ENCODE results near the gene DTNBP1.

Gene DTNBP1

DNA sequence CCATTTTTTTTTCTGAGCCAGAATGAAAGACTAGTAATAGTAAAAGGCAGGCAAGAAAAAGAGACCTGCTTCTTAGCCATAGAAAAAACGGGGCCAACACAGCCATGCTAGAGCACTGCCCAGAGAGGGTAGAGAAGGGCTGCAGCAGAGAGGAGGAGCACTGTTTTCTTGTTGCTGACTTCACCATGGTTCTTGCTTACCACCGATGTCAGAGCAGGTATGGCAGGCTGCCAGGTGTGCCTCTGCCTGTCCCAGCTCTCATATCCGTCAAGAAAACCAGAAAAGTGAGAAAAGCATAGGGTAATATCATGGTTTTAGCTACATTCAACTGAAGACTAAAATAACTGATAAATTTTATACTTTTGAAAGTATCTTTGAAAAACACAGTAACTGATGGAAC is 60.7 kb downstream of the DTNBP1 start:
- DNase-seq (ENCODE audit: low spot score in 2 of 2), result no peak
- Mint-ChIP-seq H3K4me1 (peaks cover 11% of the 10 kb centered on the region), H3K27ac (no peak overlapping the region), H3K36me3 (peaks cover 20% of the 10 kb centered on the region), H3K4me3 (no peak overlapping the region), H3K9me3 (no peaks in the 10 kb centered on the region), H3K27me3 (no peaks in the 10 kb centered on the region)
- no peak for ATAC-seq (ENCODE audit: low read depth)

DNA sequence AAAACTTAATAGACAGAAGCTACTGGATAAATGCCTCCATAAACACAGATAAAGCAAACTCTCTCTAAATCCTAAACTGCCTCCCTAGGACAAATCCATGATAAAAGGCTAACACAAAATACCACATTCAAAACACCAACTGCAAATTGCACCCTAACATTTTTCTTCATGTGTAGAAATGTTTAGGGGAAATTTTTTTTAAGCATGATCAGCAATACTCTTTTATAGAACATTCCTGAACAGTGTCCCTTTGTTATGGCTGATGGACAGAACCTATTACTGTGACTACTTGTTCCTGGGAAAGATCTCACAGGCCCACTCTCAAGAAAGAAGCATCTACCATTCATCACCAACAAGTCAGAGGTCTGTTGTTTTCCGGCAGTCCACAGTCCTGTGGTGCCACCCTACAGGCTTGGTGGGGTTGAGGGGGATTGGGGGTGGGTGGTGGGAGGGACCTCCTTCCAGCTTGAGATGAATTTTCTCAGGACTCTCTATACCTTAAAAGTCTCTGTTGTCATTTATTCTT is 64.5 kb downstream of the DTNBP1 start:
- no peak for ATAC-seq (ENCODE audit: low read depth)
- H3K27me3 Mint-ChIP-seq, result no peaks in the 10 kb centered on the region
- peaks cover 24% of the 10 kb centered on the region for H3K36me3 Mint-ChIP-seq
- no peak overlapping the region for H3K27ac Mint-ChIP-seq
- no peaks in the 10 kb centered on the region for H3K9me3 Mint-ChIP-seq
- H3K4me1 Mint-ChIP-seq, result peaks cover 28% of the 10 kb centered on the region
- H3K4me3 Mint-ChIP-seq, result no peak overlapping the region
- DNase-seq (ENCODE audit: low spot score in 2 of 2), result no peak

DNA sequence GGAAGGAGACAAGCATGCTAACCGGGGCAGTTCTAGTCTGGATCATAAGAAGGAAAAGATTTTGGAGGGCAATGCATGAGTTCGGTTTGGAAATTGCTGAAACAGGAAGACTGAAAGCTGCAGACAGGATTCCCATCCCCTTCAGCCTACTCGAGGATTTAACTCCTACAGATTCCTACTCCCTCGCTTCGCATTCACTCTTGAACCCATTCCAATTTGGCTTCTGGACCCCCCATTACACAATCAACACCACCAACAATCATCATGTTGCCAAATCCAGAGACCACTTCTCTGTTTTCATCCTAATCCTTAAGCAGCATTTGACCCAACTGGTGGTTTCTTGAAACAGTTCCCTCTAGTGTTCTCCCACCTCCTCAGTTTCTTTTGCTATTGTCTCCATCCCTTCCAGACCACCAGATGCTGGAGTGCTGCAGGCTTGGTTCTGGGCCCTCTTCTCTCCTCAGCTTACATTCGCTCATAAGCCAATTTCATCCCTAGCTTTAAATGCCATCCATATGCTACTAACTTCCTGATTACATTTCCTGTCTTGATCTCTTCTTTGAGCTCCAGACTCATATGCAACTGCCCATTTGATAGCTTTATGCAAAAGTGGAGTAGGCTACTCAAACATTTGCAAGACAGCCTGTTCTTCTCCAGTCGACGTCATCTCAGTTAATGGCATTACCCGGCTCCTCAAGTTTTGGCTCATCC is 66.5 kb downstream of the DTNBP1 start:
- Mint-ChIP-seq H3K9me3 (no peaks in the 10 kb centered on the region), H3K4me3 (no peak overlapping the region), H3K4me1 (peaks cover 30% of the 10 kb centered on the region), H3K27me3 (no peaks in the 10 kb centered on the region), H3K27ac (no peak overlapping the region), H3K36me3 (peaks cover 26% of the 10 kb centered on the region)
- no peak for DNase-seq (ENCODE audit: low spot score in 2 of 2)
- no peak for ATAC-seq (ENCODE audit: low read depth)

DNA sequence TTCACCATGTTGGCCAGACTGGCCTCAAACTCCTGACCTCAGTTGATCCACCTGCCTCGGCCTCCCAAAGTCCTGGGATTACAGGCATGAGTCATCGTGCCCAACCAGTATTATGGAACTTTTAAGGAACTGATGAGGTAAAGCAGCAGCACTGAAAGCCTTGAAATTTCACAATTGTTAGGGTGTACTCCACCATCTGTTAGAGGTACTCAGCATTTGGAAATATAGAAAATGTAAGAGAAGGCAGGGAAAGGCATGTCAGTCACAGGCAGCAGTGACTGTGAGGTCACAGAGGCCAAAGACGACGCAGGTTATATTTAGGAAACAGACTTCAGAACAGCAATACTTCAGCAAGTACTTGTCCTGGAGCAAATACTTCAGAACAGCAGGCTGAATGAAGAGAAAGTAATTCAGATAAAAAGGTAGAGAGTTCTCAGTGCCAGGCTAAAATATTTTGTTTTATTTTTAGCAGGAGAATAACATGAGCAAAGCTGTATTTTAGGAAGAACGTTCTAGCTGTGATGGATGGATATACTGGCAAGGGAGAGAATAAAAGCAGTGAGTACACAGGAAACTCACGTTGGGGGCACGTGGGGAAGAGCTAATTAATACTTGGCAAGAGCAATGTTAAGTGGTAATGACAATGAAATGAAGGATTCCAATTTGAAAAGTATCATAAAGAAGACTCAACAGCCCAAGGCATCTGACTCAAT is 67.2 kb downstream of the DTNBP1 start:
- DNase-seq (ENCODE audit: low spot score in 2 of 2) (no peak), ATAC-seq (ENCODE audit: low read depth) (no peak)
- Mint-ChIP-seq H3K27me3 (no peaks in the 10 kb centered on the region), H3K27ac (no peak overlapping the region), H3K9me3 (no peaks in the 10 kb centered on the region), H3K4me3 (no peak overlapping the region), H3K4me1 (peaks cover 27% of the 10 kb centered on the region), H3K36me3 (peaks cover 23% of the 10 kb centered on the region)

DNA sequence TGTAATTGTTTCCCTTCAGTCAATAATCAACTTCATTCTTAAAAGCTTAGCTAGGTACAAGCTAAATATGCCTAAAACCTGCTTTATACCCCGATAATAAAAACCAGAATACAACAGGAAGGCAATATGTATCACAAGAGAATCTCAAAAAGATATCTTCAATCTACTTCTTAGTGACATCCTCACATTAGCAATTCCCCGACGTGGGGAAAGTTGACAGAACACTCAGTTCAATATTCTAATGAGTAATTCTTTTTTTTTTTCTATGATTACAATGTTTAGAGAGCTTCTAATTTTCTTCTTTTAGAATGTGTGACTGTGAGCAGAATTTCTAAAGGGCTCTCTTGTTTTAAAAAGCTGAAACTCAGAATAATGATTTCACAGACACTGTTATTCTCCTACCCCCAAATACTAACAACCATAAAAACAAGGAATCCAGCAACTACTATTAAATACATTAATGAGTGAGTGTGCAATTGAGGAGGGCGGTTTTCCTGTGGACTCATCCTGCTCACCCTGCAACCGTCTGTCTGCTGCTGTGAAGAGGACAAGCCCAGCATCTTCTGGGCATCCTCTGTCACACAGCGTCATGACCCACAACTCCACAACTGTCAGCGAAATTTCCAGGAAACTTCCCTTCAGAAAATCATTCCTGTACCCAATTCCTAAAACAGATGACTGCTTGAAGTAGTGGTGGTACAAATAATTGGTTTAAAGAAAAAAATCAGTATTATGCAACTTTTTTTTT is 68.1 kb downstream of the DTNBP1 start:
- Mint-ChIP-seq H3K4me3 (no peak overlapping the region), H3K36me3 (peaks cover 21% of the 10 kb centered on the region), H3K27ac (no peak overlapping the region), H3K9me3 (no peaks in the 10 kb centered on the region), H3K4me1 (peaks cover 26% of the 10 kb centered on the region), H3K27me3 (no peaks in the 10 kb centered on the region)
- DNase-seq (ENCODE audit: low spot score in 2 of 2) (no peak), ATAC-seq (ENCODE audit: low read depth) (no peak)

DNA sequence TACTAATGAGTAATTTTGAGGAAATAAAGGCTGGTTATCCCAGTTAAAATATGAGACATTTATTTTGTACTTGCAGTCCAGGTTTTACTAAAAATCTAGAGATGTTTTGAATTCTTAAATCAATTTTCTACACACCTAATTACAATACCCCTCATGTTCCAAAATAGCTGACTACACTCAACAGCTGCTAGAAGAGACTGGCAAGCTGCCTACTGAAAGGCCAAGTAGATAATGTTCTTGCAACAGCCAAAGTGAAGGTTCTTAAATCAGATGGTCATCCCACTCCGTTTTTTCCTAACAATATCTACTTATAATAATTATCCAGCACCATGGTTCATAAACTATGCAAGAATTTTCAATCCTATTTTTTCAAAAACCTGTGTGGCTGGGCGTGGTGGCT is 69.0 kb downstream of the DTNBP1 start:
- peaks cover 35% of the 10 kb centered on the region for H3K4me1 Mint-ChIP-seq
- peaks cover 27% of the 10 kb centered on the region for H3K36me3 Mint-ChIP-seq
- H3K27me3 Mint-ChIP-seq, result no peaks in the 10 kb centered on the region
- no peak for ATAC-seq (ENCODE audit: low read depth)
- H3K27ac Mint-ChIP-seq, result no peak overlapping the region
- H3K9me3 Mint-ChIP-seq, result no peaks in the 10 kb centered on the region
- no peak overlapping the region for H3K4me3 Mint-ChIP-seq
- DNase-seq (ENCODE audit: low spot score in 2 of 2), result no peak

DNA sequence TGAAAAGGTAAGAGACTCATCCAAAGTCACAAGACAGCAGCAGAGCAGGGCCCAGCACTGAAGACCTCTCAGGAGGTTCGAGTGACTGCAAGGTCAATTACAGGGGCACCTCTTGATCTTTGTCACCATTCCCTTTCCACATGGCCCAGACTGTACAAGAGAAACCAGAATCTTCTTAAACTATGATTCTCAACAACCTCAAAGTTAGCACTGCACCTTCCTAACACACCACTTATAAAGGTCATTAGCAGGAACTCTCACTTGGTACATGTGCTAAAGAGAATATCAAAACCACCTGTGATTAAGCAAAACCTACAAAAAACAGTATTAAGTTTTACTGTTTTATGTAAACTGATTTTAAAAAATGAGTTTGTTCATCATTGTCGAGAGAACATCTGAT is 70.2 kb downstream of the DTNBP1 start:
- Mint-ChIP-seq H3K27me3 (no peaks in the 10 kb centered on the region), H3K9me3 (no peaks in the 10 kb centered on the region), H3K4me1 (peaks cover 35% of the 10 kb centered on the region), H3K36me3 (peaks cover 29% of the 10 kb centered on the region), H3K27ac (no peak overlapping the region), H3K4me3 (no peak overlapping the region)
- DNase-seq (ENCODE audit: low spot score in 2 of 2) (no peak), ATAC-seq (ENCODE audit: low read depth) (no peak)

DNA sequence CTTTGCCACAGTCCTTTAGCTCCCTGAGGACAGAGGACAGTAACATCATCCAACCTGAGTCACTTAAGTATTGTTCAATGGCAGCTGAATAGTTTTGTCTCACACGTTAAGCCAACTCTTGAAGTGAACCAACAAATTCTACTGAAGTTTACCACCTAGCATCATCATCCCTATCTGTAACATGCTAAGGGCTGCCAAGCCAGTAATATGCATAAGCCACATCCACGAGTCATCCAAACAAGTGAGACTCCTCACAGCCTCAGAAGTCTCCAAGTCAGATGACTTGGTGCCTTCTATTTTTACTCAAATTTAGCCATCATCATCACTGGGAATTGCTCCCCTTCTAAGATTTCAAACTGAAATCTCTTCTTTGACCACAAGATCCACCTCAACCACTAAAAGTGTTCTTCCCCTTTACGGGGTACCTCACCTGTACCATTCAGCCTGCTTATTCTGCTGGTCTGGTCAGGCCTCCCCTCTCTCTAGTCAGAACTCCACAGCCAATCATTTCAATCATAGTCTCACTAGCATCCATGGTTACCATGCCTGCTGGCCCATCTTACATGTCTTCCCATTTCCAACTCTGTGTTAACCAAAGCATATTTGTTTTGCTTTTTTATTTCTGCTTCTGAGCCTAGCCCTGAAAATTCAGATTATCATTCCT is 73.7 kb downstream of the DTNBP1 start:
- no peak for DNase-seq (ENCODE audit: low spot score in 2 of 2)

DNA sequence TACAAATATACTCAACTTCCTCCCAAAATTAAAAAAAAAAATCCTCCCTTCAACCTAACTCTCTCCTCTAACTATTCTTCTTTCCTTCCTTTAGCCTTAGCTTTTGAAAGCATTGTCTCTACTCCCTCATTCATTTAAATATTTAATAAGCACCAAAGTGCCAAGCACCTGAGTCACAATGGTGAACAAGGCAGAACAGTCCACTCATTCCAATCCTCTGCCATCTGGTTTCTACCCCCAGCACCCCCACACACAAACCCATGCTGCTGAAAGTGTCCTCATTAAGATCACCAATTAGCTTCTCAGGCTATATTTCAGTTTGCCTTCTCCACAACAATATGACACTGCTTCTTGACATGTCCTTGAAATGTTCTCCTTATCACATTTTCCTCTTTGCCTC is 76.3 kb downstream of the DTNBP1 start:
- H3K4me3 Mint-ChIP-seq, result no peak overlapping the region
- peaks cover 10% of the 10 kb centered on the region for H3K36me3 Mint-ChIP-seq
- DNase-seq (ENCODE audit: low spot score in 2 of 2) (no peak), ATAC-seq (ENCODE audit: low read depth) (no peak)
- peaks cover 20% of the 10 kb centered on the region for H3K4me1 Mint-ChIP-seq
- H3K27ac Mint-ChIP-seq, result no peak overlapping the region
- H3K27me3 Mint-ChIP-seq, result no peaks in the 10 kb centered on the region
- H3K9me3 Mint-ChIP-seq, result no peaks in the 10 kb centered on the region

More for the DNA sequence above, 73.7 kb downstream of the DTNBP1 start:
- Mint-ChIP-seq H3K4me1 (peaks cover 23% of the 10 kb centered on the region), H3K27me3 (no peaks in the 10 kb centered on the region), H3K4me3 (no peak overlapping the region), H3K9me3 (no peaks in the 10 kb centered on the region), H3K27ac (no peak overlapping the region), H3K36me3 (peaks cover 12% of the 10 kb centered on the region)
- no peak for ATAC-seq (ENCODE audit: low read depth)

DNA sequence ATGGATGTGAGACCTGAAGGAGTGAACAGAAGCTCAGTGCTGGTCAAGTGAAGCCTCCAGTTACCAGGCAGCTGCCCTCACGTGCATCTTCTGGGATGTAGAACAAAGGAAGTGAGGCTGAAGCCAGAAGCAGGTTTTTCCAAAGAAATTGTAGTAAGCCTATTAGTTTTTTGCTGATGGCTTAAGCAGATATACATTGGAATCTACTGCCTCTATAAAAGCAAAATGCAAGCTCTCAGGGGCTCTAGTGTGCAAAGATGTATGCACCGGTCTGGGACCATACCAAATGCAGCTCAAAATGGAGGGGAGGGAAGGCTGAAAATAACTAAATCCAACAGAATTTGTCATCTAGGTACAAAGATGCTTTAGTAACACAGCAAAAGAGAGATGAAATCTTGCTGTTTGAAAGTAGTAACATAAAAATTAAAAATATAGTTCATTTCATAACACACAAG is 77.0 kb downstream of the DTNBP1 start:
- Mint-ChIP-seq H3K4me3 (no peak overlapping the region), H3K27ac (no peak overlapping the region), H3K9me3 (no peaks in the 10 kb centered on the region), H3K4me1 (peaks cover 20% of the 10 kb centered on the region), H3K27me3 (no peaks in the 10 kb centered on the region), H3K36me3 (peaks cover 10% of the 10 kb centered on the region)
- no peak for DNase-seq (ENCODE audit: low spot score in 2 of 2)
- no peak for ATAC-seq (ENCODE audit: low read depth)

DNA sequence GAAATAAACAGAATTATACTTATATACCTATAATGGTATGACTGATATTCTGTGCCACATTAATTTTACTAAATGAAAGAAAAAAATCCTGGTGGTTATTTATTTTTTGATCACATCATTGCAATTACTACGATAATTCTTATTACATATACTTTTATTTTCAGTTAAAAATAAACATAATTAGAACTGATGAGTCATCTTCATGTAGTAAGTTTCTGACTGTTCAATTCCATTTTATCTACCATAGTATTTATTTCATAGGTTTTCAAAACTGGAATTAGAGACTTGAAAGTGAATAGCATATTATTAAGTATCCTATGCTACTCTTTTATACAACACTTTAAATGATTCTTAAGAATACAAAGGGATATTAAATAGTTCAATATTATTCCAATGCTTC is 80.3 kb downstream of the DTNBP1 start:
- peaks cover 14% of the 10 kb centered on the region for H3K4me1 Mint-ChIP-seq
- DNase-seq (ENCODE audit: low spot score in 2 of 2) (no peak), ATAC-seq (ENCODE audit: low read depth) (no peak)
- no peaks in the 10 kb centered on the region for H3K9me3 Mint-ChIP-seq
- H3K27me3 Mint-ChIP-seq, result no peaks in the 10 kb centered on the region
- no peak overlapping the region for H3K27ac Mint-ChIP-seq
- H3K36me3 Mint-ChIP-seq, result peaks cover 12% of the 10 kb centered on the region
- no peak overlapping the region for H3K4me3 Mint-ChIP-seq

DNA sequence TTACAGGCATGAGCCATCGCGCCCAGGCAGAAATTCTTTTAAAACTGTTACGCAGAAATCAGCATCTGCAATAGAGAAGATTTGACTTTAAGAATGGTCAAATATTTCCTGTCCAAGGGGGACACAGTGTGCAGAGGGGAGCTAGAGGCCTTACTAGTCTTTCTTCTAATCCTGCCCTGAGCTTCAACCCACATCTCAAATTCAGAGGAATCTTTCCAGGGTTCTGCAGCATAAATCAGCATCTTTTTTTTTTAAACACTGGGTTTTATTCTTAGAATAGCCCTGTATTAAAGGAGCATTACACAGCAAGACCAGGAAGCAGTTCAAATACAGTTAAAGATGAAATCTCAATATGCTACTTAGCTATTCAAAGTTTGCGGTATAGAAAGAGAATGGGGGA is 81.1 kb downstream of the DTNBP1 start:
- H3K4me3 Mint-ChIP-seq, result no peak overlapping the region
- no peak for ATAC-seq (ENCODE audit: low read depth)
- H3K27ac Mint-ChIP-seq, result no peak overlapping the region

DNA sequence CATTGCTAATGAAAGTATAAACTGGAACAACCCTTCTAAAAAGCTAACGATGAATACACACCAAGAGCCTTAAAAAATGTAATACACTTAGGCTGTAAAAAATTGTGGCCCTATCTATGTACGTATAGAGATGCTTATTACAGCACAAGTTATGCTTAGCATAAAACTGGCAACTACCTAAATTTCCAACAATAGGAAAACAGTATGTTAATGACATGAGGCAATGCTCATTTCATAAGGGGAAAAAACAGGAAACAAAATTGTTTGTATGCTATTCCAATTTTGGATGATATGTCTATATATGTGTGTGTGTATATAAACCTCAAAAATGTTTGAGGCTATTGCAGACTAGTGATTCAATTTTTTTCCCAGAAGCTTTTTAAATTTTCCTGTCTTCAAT is 82.5 kb downstream of the DTNBP1 start:
- Mint-ChIP-seq H3K4me3 (no peak overlapping the region), H3K36me3 (peaks cover 21% of the 10 kb centered on the region), H3K4me1 (peaks cover 17% of the 10 kb centered on the region), H3K27me3 (no peaks in the 10 kb centered on the region), H3K9me3 (no peaks in the 10 kb centered on the region), H3K27ac (no peak overlapping the region)
- ATAC-seq (ENCODE audit: low read depth), result no peak
- no peak for DNase-seq (ENCODE audit: low spot score in 2 of 2)

More for the DNA sequence above, 81.1 kb downstream of the DTNBP1 start:
- peaks cover 18% of the 10 kb centered on the region for H3K4me1 Mint-ChIP-seq
- no peaks in the 10 kb centered on the region for H3K9me3 Mint-ChIP-seq
- no peaks in the 10 kb centered on the region for H3K27me3 Mint-ChIP-seq
- DNase-seq (ENCODE audit: low spot score in 2 of 2), result no peak
- peaks cover 18% of the 10 kb centered on the region for H3K36me3 Mint-ChIP-seq

All from memory B cell (primary cell).